NCI-H2227 (cell line): Measurements from ENCODE around the gene OR4D6.
"Not testable (repeated sequence)": the region's sequence is repeated elsewhere in the genome, so short reads cannot be mapped to it uniquely, and the experiment has no call there.

ENCODE experiments used
- DNase-seq: peaks from one replicate; lab custom pipeline; 2025; ENCODE audit not compliant: unreplicated experiment; lab: John Stamatoyannopoulos, UW

Gene OR4D6

DNA sequence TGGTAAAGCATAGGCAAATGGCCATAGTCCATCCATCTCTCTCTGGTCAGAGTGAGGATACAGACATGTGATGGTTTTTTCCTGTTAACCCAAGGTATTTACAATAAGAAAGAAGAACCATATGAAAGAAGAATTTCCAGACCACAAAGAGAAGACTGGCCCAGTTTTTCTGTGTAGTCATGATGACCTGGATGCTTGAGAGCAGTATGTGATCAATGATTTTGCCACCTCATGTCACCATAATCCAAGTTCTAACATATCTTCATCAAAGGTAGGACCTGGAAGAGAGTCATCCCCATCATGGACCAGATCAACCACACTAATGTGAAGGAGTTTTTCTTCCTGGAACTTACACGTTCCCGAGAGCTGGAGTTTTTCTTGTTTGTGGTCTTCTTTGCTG, at the start of gene OR4D6:
OR4D6 (plus strand) TSS at position 301 of the 400 bp plus-strand sequence; CDS start at position 301, 0 bp downstream.
- no peak for DNase-seq

DNA sequence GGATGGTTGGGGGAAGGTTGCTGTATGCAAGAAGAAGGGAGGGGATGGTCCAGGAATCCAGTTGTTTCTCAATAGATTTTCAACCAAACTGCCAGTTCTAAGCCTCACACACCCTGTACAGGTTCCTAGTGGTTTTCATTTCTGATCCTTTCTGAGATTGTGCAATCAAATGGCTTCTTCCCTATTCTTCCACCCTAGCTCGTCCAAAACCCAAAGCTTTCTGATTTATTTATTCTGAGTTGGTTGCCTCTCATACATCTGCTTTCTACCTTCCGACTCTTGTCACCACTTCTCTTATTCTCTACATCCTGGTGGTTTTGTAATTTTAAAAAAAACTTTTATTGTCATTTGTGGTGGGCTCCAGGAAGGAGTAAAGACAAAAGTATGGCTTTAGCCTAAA, 43.1 kb upstream of the OR4D6 start:
- DNase-seq = no peak

DNA sequence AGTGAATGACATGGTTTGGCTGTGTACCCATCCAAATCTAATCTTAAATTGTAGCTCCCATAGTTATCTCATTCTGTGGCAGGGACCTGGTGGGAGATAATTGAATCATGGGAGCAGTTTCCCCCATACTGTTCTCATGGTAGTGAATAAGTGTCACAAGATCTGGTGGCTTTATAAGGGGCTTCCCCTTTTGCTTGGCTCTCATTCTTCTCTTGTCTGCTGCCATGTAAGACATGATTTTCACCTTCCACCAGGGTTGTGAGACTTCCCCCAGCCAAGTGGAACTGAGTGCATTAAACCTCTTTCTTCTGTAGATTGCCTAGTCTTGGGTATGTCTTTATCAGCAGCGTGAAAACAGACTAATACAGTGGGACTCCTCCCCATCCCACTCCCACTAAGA, 41.6 kb upstream of the OR4D6 start:
- DNase-seq = no peak

DNA sequence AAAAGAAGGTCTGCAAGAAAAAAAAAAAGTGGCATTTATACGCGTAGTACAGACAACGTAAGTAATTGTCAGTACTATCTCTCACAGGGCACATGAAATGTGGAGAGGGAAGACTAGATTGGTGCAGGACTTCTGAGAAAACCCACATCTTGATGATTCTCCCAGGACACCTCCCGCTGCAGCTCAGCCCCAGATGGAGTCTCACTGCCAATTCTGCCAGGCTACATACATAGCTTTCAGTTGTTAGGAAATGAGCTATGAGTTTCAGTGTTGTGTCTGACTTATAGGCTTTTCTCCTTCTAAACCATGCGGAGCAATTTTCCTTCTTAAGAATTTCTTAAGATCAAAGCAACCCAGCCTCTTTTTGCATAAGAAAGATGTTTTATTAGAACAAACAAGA, 40.1 kb upstream of the OR4D6 start:
- no peak for DNase-seq

DNA sequence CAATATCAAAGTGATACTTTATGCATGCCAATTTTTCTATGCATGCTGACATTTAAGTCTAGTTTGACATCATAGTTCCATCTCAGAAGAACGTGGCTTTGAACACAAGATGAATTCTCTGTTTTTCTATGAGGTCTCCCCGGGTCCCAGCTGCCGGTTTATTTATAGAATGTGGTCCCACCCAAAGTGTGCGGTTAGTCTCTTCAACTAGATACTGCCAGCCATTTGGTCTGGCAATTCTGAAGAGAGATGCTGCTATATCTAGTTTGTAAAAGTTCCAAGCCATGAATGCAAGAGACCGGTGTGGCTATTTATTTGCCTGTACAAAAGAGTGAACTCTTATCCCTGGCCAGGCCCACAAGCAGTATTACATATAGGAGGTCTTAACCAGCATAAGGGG, 39.7 kb upstream of the OR4D6 start:
- no peak for DNase-seq

DNA sequence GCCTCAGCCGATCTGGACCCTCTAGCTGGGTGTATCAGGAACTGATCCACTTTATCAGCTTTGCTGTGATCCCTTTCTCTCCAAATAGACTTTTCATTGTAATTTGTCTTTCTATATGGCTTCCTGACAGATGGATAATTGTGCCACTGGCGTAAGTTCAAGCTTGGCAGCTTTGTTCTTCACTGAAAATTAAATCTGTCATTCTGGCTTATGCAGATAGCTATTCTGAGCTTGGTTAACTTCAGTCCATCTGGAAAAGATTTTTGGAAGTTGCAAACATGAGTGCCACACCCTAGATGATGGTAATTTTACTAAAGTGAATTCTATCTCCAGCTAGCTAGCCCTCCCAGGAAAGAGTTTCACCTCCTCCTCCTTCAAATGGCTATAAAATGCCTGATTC, 38.6 kb upstream of the OR4D6 start:
- DNase-seq = no peak

DNA sequence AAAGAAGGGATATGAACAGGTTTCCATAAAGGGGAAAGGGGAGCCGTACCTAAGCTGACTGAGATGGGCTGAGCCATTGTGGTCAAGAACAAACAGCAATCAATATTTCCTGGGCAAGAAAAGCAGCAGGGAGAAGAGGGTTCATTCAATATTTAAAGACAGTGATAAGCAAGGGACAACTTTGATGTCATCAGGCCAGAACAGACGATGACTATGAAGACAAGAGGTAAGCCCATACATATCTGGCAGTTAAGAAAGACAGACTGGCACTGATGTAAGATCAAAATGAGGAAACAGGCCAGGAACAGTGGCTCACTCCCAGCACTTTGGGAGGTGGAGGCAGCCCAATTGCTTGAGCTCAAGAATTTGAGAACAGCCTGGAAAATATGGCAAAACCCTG, 32.9 kb upstream of the OR4D6 start:
- no peak for DNase-seq

DNA sequence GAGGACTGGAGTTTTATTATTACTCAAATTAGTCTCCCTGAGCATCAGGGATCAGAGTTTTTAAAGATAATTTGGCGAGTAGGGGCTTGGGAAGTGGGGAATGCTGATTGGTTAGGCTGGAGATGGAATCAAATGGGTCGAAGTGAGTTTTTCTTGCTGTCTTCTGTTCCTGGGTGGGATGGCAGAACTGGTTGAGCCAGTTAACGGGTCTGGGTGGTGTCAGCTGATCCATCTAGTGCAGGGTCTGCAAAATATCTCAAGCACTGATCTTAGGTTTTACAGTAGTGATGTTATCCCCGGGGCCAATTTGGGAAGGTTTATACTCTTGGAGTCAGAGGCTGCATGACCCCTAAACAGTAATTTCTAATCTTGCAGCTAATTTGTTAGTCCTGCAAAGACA, 31.6 kb upstream of the OR4D6 start:
- no peak for DNase-seq

DNA sequence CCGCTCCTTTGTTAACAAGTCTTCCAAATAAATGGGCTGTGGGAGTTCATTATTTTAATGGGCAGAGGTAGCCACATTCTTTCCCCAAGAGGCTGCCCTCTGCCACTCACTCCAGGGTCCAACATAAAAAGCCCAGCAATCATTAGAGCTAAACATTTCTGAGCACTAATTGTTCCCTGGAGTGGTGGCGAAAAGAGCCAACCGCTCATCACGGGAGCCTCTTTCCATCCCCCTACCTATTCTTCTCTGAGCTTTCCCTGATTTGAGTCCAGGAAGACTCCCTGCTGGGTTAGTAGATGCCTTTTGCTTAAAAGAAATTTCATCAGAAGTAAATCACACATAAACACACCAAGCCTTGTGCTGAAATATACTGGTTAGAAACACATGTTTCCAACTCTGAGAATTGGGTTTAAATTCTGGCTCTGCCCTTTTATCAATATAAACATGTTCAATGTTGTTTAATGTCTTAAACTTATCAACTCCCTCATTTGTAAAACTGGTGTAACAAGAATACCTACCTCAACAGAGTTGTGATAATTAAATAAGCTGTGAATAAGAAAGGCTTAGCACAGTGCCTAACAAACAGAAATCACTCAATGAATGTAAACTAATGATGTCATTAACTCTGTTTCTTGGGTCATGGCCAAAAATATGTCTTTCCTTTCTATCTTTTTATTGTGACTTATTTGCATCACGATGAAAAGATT, 30.2 kb upstream of the OR4D6 start, which contains the start of gene OR5A2:
OR5A2 (minus strand) TSS at position 53 of the 707 bp plus-strand sequence. CDS start 3,460 bp downstream, outside the sequence.
- no peak for DNase-seq

DNA sequence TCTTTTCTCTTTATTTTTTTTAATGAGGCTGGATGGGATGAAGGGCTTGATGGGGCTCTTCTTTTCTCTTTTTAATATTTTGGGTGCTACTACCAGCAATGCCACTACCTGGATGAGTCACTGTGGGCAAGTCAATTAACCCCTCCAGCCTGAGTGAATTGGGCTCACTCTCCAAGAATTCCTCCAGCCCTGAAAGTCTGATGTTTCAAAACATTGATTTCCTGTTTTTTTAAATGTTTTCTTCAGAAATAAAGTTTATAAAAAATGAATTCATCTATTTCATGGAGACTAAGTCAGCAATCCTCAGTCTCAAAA, 29.7 kb upstream of the OR4D6 start:
- DNase-seq = no peak

DNA sequence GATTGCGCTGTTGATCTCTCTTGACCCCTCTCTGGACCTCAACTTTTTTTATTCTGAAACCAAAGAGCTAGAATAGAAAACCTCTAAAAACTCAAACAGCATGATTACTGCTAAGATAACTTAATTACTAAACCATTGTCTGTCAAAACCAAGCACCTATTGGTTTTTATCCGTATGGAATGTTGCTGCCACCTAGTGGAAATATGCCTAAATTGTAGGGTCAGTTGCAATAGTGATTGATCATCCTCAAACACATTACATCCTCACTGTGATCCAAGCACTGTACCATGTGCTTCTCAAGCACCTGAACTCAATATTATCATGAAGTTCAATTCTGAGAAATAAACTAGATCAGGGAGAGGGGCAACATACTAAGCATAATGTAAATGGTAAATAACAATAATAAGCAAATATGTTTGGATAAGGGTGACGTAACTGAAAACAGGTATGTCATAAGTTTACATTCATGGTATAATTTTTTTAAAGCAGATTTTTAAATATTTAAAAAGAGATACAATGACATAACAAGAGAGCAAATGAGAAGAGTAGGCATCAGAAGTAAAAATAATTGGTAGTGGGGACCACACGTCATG, 26.7 kb upstream of the OR4D6 start:
- peak; percentile 8 for DNase-seq

DNA sequence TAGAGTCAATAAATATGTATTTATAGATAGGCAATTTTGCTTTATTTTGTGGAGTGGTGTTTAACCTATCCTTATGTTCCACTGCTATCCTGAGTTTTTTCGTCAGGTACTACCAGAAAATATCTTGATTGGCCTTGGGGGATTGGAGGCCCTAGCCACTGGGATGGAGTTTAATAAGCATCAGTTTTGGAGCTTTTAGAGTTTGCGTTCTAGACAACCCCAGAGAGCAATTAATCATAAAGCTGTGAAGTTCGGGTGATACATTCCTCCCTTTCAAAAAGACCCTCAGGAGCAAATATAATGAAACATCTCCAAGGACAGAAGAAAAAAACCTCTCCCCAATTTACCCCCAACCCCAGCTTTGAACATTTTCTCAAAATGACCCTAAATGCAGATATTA, 20.6 kb upstream of the OR4D6 start, which contains the start of gene OR5A1:
OR5A1 (plus strand) TSS at position 301 of the 400 bp plus-strand sequence. CDS start 6,700 bp downstream, outside the sequence.
- no peak for DNase-seq

DNA sequence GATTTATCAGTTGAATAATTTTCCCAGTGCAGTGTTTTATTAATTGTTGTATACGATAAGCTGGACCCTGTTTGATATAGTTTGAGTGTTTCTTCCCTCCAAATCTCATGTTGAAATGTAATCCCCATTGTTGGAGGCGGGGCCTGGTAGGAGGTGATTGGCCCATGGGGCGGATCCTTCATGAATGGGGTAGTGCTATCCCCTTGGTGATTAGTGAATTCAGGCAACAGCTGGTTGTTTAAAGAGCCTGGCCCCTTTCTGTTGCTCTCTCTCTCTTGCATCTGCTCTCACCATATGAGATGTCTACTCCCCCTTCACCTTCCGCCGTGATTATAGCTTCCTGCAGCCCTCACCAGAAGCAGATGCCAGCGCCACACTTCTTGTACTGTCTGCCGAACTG, 19.0 kb upstream of the OR4D6 start:
- no peak for DNase-seq

DNA sequence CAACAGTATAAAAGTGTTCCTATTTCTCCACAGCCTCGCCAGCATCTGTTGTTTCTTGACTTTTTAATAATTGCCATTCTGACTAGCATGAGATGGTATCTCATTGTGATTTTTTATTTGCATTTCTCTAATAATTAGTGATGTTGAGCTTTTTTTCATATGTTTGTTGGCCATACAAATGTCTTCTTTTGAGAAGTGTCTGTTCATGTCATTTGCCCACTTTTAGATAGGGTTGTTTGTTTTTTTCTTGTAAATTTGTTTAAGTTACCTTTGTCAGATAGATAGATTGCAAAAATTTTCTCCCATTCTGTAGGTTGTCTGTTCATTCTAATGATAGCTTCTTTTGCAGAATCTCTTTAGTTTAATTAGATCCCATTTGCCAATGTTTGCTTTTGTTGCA, 11.1 kb upstream of the OR4D6 start:
- DNase-seq = not testable (repeated sequence)

DNA sequence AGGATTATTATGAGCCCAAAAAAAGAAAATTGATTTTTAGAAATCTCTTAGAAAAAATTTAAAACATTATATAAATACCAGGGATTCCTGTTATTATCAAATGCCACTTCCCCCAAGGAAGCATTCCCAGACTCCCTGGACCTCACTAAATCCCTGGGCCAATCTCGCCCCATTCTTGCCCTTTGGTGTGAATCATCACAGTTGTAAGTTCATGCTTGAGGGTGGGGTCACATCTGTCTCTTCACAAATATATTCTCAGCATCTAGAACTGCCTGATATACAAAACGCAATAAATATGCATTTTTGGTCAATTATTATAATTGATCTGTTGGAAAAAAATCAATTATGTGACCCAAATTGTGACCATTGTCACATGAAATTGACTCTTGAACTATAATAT, 8.3 kb upstream of the OR4D6 start:
- DNase-seq = no peak

DNA sequence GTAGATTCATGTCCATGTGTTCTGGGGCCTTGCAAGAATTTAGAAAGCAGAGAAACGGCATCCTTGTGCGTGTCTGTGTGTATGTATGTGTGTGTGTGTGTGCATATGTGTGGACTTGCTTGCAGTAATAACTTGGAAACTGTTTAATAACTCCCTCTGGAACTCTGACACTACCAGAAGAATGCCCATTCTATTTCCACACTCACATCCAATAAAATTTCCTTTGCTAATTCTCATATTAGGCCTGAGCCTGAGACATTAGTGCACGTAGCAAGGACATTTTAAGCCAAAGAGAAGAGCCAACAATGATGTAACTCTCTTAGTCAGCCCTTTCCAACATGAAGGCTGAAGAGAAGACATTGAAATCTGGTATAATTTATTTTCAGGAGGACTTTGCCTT, 3.2 kb downstream of the OR4D6 start:
- DNase-seq = no peak

DNA sequence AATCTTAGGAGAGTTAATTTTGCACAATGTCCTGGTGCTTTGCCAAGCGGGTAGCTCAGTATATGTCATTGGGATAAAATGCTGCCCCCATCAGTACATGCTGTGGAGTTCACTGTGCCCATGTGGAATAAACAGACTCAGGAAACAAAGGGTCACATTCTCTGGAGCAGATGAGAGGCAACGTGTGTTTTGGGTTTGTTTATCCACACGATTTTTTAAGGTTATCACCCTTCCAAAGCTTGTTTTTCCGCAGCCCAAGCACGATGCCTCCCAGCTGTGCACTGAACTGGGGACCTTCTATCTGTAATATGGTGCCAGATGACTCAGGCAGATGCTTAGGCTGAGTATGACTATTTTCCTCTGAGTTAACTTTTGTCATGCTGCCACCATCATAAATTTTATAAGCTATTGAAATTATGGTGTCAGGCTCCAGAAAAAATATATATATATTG, 6.5 kb downstream of the OR4D6 start:
- DNase-seq = no peak

DNA sequence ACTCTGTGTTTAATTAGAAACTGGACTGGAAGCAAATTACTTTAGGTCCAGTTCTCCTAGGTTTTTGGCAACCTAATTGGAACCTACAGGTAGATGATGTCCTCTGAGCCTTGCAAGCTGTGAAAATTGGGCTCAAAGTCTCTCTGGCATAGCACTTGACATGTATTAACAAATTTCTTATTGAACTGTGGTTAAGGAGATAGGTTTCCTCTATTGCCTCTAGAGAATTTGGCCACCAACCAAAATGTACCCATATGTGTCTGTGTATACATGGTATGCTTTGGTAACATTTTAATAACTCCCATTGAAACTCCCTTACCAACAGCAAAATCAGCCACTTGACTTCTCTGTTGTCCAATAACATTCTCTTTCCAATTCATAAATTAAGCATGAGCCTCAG, 16.3 kb downstream of the OR4D6 start, which contains the start of gene OR4D10:
OR4D10 (plus strand) TSS at position 301 of the 400 bp plus-strand sequence. CDS start 4,115 bp downstream, outside the sequence.
- no peak for DNase-seq

DNA sequence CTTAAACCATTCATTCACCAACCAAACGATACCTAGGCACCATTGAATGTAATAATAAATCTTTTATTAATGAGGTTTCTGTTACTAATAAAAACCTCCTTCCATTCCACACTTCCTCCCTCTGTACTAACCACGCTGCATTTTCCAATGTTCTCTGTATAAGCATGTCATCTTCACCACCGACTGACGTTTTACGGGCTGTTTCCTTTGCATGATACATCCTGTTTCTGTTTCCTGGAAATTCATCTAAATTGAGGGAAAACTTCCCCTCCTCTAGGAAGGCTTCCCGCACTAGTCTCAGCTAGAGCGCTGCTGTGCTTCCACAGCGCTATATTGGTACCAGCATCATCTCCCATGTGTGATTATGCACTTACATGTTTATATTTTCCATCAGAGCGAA, 18.4 kb downstream of the OR4D6 start:
- DNase-seq = no peak

DNA sequence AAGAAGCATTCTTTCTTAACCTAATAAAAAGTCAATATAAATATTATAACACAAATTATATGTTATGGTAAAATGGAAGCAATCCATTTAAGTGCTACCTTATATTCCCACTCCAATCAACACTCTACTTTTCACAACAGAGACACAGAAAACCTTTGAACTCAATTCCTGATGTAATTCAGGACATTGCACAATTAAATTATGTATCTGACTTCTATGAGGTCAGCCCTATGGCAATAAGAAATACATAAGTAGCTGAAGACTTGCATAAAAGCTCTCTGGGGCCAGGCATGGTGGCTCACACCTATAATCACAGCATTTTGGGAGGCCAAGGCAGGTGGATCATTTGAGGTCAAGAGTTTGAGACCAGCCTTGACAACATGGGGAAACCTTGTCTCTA, 23.1 kb downstream of the OR4D6 start:
- DNase-seq = no peak

DNA sequence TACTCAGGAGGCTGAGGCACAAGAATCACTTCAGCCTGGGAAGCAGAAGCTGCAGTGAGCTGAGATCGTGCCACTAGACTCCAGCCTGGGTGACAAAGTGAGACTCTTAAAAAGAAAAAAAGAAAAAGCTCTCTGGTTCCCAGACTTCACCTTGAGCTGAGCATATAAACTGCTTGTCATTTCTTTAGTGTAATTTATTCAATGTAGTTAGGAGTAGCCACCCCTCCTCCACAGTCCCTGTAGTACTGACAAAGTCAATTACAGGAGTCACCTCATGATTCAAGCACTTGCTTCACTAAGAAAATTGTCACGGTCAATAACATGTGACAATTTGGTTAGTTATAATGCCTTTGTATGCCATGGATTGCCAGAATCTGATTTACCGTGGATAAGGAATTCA, 23.6 kb downstream of the OR4D6 start:
- DNase-seq = no peak

DNA sequence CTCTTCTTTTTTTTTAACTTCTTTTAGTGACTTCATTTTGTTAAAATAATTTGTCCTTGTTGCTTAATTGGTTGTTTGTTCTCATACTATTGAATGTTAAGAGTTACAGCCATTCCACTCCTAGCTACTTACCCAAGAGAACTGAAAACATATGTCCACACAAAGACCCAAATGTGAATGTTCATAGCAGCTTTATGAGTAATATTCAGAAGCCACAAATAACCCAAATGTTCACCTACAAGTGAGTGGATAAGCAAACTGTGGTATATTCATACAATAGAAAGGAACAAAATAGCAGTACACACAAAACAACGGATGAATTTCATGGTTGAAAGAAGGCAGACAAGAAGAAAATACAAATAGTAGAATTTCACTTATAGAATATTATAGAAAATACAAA, 45.2 kb downstream of the OR4D6 start:
- no peak for DNase-seq

DNA sequence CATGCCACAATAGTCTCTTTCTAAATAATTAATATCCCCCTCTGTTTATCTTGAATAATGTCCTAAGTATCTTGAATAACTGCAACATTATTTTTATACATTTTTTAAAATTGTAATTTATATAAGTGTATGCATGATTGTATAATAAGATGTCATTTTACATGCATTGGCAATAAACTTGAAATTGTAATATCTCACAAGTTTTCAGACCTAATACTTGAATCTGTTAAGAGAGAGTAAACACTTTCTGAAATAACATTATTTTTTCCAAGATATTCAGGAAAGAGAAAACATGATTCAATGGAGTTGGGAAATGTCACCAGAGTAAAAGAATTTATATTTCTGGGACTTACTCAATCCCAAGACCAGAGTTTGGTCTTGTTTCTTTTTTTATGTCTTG, 46.5 kb downstream of the OR4D6 start, which contains the start of gene OR4D11:
OR4D11 (plus strand) TSS at position 301 of the 400 bp plus-strand sequence; CDS start at position 301, 0 bp downstream.
- no peak for DNase-seq
